Activated CD4-positive, alpha-beta T cell treated with anti-CD3 and anti-CD28 coated beads for 4 hours (primary cell): ENCODE results near the gene CAMKK1.

ENCODE experiments used
- DNase-seq, 2 donors: peaks; one replicate each; pipeline ENCODE4 v3.0.0-alpha.2; 2020

CAMKK1 gene

DNA sequence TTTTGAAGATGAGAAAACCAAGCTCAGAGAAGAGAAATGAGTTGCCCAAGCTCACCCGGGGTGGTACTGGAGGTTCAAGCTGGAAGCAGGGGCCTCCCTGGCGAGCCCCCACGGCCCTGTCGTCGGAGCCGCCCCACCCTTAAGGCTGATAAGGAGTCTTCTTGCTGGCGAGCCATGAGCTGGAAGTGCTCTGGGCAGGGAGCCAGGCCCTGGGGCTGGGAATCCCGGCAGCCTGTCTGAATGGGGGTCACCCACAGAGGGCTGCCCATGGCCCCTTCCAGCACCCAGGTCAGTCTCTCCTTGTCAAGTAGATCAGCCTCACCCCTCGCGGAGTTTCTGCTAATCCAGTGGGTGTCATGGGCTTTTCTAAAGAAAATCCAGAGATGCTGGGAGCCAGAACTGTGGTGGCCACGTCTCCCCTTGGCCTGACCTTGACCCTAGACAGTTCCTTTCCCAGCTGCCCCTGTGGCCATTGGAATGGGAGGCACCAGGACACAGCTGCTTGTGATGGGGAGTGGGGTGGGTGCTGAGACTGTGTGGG, 24.6 kb upstream of the CAMKK1 start:
- DNase-seq: no peak

DNA sequence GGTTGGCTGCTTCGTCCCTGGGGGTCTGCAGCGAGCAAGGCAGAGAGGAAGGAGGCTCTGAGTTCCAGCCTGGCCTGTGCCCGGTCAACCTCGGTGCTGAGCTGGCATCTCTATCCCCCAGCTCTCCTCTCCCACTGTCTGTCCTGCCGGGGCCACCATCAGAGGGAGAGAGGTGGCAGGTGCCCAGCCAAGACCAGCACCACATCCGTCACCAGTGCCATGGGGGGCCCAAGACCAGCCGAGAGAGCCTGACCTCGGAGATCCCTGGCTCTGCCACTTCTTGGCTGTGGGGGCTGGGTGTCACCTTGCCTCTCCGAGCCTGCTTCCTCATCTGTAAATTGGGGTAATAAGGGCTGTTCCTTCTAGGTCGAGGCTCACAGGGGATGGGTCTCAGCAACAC, 24.0 kb upstream of the CAMKK1 start:
- DNase-seq: no peak

- DNase-seq: no peak
Observed at GRCh38 chr17:3915995-3916696, 23.3 kb upstream of the CAMKK1 start, which contains the start of gene P2RX1. Gene P2RX1 (minus strand): TSS chr17:3916465. CDS start chr17:3916225, 240 bp downstream.

- DNase-seq: no peak
Observed at GRCh38 chr17:3915581-3915994, 22.7 kb upstream of the CAMKK1 start.

DNA sequence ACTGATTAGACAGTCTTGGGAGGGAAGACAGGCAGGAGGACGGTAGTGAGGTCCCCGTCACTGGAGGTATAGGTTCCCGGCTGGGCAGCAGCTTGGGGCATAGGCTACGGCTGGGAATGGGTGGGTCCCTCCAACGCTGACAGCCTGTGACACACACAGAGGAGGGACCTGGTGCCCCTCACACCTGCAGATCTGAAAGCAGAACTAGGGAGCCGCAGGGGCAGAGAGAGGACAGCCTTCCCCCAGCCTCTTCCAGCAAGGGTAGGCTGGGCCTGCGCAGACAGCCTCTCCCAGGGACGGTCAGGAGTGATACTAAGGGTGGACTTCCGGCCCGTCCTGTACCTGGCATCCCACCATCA, 21.4 kb upstream of the CAMKK1 start:
- DNase-seq: no peak

- DNase-seq: peak; percentile 71 to 79
Observed at GRCh38 chr17:3913531-3914311, 20.9 kb upstream of the CAMKK1 start.

DNA sequence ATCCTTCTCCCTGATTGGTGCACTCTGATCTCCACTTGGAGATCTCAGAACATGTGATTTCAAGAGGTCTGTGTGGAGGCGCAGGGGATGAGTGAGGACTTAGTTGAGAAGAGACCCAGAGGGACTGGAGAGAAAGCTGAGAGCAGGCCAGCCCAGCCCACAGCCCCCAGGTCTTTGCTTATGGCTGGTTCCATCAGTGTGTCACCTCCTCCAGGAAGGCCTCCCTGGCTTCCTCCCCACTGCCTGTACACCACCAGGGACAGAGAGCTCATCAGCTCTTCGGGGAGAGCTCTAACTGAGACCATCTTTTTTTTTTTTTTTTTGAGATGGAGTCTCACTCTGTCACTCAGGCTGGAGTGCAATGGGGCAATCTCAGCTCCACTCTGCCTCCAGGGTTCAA, 20.0 kb upstream of the CAMKK1 start:
- DNase-seq: no peak

DNA sequence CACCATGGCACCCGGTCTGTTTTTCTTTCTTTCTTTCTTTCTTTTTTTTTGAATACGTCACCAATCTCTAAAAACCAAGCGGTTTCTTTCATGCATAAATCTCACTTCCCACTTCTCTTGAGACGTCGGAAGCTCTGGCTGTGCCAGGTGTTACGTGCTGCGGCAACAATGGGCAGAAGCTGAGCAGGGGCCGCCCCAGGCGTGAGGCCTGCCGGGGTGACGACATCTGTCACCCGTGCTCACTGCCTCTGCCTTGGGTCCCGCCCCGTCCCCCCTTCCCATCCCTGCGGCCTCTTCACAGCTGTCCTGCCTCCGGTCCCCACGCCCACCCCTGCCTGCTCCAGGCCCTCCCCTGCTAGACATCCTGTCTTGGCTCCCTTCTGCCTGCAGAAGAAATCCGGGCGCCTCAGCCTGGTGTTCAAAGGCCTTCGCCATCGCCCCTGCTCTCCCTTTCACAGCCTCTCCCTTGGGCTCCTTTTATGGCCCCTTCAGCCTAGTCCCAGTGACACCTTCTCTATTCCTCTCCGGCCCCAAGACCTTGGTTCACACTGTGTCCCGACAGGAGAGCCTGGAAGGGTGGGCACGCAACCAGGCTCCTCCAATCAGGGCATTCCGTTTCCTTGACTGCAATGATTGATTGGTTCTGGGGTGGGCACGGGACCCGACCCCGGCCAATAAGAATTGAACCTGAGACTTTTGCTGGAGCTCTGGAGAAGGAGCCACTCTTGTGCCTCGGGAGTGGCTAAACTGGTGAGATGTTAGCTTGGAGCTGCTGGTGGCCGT, 18.6 kb upstream of the CAMKK1 start:
- DNase-seq: peak; percentile 45 to 53

DNA sequence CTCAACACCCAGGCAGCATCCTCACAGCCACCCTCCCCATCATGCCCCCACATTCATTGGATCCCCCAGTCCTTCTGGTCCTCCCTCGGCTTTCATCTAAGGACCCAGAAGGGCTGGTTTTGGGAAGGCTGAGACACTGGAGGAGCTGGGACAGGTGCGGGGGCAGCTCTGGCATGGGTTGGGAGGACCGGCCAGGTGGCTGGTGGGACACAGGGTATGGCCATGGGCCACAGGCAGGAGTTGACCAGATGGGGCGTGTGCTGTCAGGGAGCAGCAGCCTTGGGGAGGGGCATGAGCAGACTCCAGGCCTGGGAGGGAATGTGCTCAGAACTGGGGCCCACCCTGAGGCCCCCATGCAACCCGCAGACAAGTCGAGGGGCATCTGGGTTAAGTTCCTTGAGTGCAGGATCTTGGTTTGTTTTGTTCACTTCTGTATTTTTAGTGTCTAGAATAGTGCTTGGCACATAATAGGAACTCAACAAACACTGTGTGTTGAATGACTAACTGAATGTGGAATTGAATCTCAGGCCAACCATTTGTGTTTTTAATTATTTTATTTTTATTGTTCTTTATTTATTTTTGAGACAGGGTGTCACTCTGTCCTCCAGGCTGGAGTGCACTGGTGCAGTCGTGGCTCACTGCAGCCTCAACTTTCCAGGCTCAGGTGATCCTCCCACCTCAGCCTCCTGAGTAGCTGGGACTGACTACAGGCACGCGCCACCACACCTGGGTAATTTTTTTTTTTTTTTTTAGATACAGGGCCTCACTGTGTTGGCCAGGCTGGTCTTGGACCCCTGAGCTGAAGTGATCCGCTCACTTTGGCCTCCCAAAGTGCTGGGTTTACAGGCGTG, 17.8 kb upstream of the CAMKK1 start:
- DNase-seq: no peak

DNA sequence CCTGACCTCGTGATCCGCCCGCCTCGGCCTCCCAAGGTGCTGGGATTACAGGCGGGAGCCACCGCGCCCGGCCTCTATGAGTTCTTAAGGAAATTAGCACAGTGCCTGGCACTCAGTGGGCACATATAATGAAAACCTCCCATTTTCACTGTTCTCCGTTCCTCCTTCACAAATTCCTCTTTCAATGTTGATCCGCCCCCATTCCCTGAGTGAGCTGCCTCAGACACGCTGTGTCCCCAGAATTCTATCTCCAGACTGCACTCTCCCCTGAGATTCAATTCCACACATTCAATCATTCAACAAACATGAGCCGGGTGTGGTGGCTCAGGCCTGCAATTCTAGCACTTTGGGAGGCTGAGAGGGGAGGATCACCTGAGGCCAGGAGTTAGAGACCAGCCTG, 16.4 kb upstream of the CAMKK1 start:
- no peak for DNase-seq

- DNase-seq: no peak
Observed at GRCh38 chr17:3907483-3908216, 14.8 kb upstream of the CAMKK1 start.

- no peak for DNase-seq
Observed at GRCh38 chr17:3906881-3907280, 14.0 kb upstream of the CAMKK1 start.

GRCh38 chr17:3905017-3905520, 12.2 kb upstream of the CAMKK1 start:
- no peak for DNase-seq

DNA sequence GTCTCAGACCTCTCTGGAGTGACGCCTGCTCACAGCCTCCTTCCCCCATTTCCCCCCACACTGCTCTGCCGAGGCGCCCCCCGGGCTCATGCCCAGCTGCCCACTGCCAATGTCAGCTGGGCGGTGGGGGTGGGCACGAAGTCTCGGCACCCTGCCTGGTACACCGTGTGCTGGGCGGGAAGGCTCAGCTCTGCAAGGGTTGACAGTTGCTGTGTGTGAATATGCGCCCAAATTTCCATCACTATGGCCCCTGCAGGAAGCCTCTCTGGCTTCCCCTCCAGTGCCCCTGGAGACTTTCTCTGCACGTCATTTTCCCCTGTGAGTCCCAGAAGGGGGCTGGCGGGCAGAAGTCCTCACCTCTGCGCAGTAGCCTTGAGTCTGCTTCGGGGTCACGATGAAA, 11.6 kb upstream of the CAMKK1 start:
- DNase-seq: no peak

- no peak for DNase-seq
Observed at GRCh38 chr17:3903881-3904290, 11.0 kb upstream of the CAMKK1 start.

DNA sequence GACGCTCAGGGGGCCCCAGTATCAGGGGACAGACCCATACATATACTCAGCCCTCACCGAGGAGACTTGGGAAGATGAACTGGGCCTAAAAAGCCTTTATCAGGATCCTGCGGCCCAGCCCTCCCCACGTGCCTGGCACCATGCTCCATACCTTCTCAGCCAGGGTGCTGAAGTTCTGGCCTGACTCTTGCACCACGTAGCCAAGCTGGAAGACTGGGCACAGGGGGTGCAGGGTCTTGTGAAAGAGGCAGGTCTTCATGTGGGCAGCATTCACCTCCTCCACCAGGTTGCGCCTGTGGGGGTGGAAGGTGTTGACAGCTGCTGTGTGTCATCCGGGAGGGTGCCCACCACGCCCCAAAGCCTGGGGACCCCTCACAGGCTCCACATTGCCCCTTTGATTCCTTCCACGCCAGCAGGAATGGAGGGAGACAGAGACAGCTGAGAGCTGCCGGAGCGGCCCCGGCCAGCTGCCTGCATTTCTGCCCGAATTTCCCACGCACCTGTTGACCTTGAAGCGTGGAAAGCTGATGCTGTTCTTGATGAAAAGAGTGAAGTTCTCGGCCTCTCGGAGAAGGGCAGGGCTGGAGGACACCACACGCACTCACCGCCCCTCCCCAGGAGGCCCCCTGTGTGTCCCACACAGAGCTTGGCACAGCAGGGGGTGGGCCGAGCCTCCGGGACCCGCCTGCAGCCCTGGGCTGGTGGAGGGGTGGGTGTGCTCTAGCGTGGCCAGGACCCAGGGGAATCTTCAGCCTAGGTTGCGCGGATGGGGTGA, 10.4 kb upstream of the CAMKK1 start:
- DNase-seq: no peak

DNA sequence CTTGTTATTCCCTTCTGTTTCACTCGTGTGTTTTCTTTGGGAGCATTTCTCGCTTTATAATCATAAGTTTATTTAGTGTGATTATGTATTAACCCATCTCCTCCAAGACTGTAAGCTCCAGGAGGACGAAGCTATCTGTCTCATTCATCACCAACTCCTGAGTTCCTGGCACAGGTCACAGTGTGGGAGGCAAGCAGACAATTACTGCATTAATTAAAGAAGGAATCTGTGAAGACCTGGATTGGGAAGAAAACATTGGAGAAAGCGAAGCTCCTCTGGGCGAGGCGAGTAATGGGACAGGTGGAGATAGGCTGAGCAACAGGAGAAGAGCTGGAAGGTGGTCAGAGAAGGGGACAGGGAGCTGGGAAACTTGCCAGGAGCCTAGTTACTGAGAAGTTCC, 7.8 kb upstream of the CAMKK1 start:
- no peak for DNase-seq

DNA sequence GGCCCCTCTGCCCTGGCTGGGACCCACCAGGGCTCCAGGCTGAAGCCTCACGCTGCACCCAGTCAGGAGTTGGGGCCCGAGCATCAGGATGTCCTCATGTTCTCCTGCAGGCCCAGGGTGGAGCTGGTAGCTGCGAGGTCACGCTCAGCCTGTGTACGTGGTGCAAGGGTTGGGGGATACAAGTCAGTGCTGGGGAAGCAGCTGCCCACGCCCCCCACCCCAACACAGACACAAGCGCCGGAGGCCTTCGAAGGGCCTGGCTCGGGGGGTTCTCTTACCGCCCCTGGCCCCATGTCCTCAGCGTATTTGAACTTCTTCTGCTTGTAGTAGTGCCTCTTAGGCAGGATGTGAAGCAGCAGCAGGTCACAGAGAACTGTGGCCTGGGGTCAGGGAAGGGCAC, 4.9 kb upstream of the CAMKK1 start:
- DNase-seq: no peak

DNA sequence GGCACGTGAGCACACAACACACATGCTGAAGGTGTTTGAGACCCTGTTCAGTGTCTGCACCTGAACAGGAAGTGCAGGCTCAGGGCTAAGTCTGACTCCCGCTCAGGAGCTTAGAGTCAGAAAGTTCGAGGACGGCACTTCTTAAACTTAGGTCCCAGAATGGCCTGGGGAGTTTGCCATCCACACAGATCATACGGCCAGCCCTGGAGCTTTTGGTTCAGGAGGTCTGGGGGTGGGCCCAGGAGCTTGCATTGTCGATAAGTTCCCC, 4.0 kb upstream of the CAMKK1 start:
- no peak for DNase-seq

DNA sequence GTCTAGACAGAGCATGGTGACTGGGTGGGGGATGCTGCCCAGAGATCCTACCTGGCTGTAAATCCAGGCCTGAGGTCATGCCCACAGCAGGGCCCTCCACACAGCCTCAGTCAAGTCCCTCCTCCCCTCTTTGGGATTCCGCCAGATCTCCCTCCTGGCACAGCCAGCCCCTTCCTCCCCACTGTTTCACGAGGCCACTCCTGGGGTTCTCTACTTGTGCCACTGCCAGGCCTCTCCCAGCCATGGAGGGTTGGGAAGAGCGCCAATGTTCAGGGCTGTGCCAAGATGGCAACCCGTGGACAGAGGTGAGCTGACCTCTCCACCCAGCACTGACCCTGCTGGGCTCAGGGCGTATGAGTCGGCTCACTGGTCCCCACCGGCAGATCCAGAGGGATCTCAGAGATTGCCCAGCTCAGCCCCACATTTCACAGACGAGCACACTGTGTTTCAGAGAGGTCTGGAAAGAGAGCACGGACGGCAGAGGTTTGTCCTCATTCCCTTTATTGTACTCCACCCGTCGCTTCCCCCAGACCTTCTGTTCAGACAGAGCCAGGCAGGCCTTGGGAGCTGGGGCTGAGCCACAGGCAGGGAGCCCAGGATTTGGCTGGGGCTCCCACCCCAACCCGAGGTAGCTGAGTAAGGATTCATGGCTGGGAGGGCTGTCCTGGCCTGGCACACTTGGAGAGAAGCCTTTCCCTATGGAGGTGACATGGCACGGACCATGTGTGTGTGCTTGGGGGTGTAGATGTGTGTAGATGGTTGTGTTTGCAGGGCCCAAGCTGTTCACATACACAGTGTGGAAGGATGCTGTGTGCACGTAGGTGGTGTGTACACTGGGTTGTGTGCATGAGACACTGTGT, 3.5 kb upstream of the CAMKK1 start:
- no peak for DNase-seq
